Vagina (tissue), 2 donors: ENCODE measurements around the gene KRTAP10-12.
A peak's percentile ranks its signal among the peaks of the same experiment; 100 is the strongest.

Source experiments
- POLR2A ChIP-seq, 2 donors: fragments of 450-650 bp; IDR thresholded peaks; one replicate each; pipeline ENCODE4 v1.6.1; 2017; ENCODE audit warnings: antibody characterized with exemption in 2 of 2, mild to moderate bottlenecking in 2 of 2, moderate library complexity in 2 of 2
- POLR2AphosphoS5 ChIP-seq, 2 donors: sonication (generic); formaldehyde crosslinking; IDR thresholded peaks; one replicate each; pipeline ENCODE4 v1.9.0; 2017; ENCODE audit warnings: antibody characterized with exemption in 2 of 2, mild to moderate bottlenecking in 2 of 2, low read depth in 1 of 2; ENCODE audit not compliant: insufficient read depth in 1 of 2
- TF ChIP-seq, protein P1 (sequence below), 3 experiments: fragments of 450-650 bp in 2 of 3; fragments of 200-600 bp in 1 of 3; sonication (generic) in 1 of 3; IDR thresholded peaks; one replicate each; pipeline ENCODE4 v1.5.1; 2017 to 2019; ENCODE audit warnings: antibody characterized with exemption in 3 of 3, mild to moderate bottlenecking in 2 of 3, moderate library complexity in 2 of 3

- TF ChIP-seq, protein P1, sequence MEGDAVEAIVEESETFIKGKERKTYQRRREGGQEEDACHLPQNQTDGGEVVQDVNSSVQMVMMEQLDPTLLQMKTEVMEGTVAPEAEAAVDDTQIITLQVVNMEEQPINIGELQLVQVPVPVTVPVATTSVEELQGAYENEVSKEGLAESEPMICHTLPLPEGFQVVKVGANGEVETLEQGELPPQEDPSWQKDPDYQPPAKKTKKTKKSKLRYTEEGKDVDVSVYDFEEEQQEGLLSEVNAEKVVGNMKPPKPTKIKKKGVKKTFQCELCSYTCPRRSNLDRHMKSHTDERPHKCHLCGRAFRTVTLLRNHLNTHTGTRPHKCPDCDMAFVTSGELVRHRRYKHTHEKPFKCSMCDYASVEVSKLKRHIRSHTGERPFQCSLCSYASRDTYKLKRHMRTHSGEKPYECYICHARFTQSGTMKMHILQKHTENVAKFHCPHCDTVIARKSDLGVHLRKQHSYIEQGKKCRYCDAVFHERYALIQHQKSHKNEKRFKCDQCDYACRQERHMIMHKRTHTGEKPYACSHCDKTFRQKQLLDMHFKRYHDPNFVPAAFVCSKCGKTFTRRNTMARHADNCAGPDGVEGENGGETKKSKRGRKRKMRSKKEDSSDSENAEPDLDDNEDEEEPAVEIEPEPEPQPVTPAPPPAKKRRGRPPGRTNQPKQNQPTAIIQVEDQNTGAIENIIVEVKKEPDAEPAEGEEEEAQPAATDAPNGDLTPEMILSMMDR (IDR thresholded peaks at IDR 0.05) = no peak
- TF ChIP-seq POLR2AphosphoS5 (IDR thresholded peaks at IDR 0.05; ENCODE audit: insufficient read depth in 1 of 2, low read depth in 1 of 2) (peak in 1 of 2 donors; percentile 45), POLR2A (IDR thresholded peaks at IDR 0.05) (no peak)
Observed at GRCh38 chr21:44653656-44654575, 43.1 kb upstream of the KRTAP10-12 start.
